Lung (tissue), 12 donors: Measurements from ENCODE around the gene RFX8. TPM values are rescaled to one million over a fixed set of nuclear protein-coding genes. Genes with fewer than 3 reads are reported as not detected.
A peak's percentile ranks its signal among the peaks of the same experiment; 100 is the strongest.
"Not testable (repeated sequence)": the region's sequence is repeated elsewhere in the genome, so short reads cannot be mapped to it uniquely, and the experiment has no call there.

Source experiments
- ATAC-seq: fragments of 200-7000 bp; cut with Tn5 transposase; one replicate; pipeline ENCODE4 v1.9.1; 2020; ENCODE audit warnings: moderate number of reproducible peaks; ENCODE audit not compliant: insufficient read depth, low FRiP score
- DNase-seq, 3 donors: peaks; one replicate each; pipeline ENCODE4 v3.0.0-alpha.2; 2013 to 2017
- H3K27ac ChIP-seq, 2 donors: one replicate each; pipeline ENCODE4 v1.5.1; 2013; ENCODE audit warnings: mild to moderate bottlenecking in 2 of 2, moderate library complexity in 2 of 2, control low read depth in 1 of 2, inconsistent platforms in 1 of 2, low read depth in 1 of 2, low read length in 1 of 2
- H3K27me3 ChIP-seq, 3 donors: one replicate each; pipeline ENCODE4 v1.5.1; 2013; ENCODE audit warnings: low read length in 2 of 3; ENCODE audit not compliant: control insufficient read depth in 3 of 3, insufficient read depth in 3 of 3
- H3K36me3 ChIP-seq, 4 donors: one replicate each; pipeline ENCODE4 v1.5.1; 2013; ENCODE audit warnings: low read length in 4 of 4, mild to moderate bottlenecking in 1 of 4, moderate library complexity in 1 of 4; ENCODE audit not compliant: control insufficient read depth in 4 of 4, insufficient read depth in 4 of 4
- H3K4me1 ChIP-seq, 5 donors: one replicate each; pipeline ENCODE4 v1.5.1; 2013; ENCODE audit warnings: low read length in 5 of 5, mild to moderate bottlenecking in 2 of 5, moderate library complexity in 1 of 5; ENCODE audit not compliant: control insufficient read depth in 5 of 5, insufficient read depth in 5 of 5
- H3K4me3 ChIP-seq: one replicate; pipeline ENCODE4 v1.5.1; 2013; ENCODE audit warnings: mild to moderate bottlenecking, control low read depth, moderate library complexity
- H3K9ac ChIP-seq, 2 donors: one replicate each; pipeline ENCODE4 v1.5.1; 2013; ENCODE audit warnings: low read length in 2 of 2, control low read depth in 1 of 2; ENCODE audit not compliant: insufficient read depth in 1 of 2
- H3K9me3 ChIP-seq, 4 donors: one replicate each; pipeline ENCODE4 v1.5.1; 2013; ENCODE audit warnings: low read length in 3 of 4, mild to moderate bottlenecking in 1 of 4, moderate library complexity in 1 of 4; ENCODE audit not compliant: control insufficient read depth in 4 of 4, insufficient read depth in 3 of 4
- CTCF ChIP-seq: IDR thresholded peaks from 2 replicates; pipeline ENCODE4 v1.5.1; 2012; ENCODE audit warnings: mild to moderate bottlenecking; ENCODE audit errors: control extremely low read depth, extremely low read depth
- whole genome bisulfite sequencing, 2 donors: extraction: QIAGEN DNeasy Blood & Tissue Kit; methylation state at CpG; one replicate each; pipeline ENCODE4 v1.1.7; 2013; 5-methylcytosine and 5-hydroxymethylcytosine counted together
- polyA plus RNA-seq, 2 donors: library from polyadenylated mRNA; stranded (reverse); fragments of 200-250 nt; gene quantifications; one replicate each; pipeline ENCODE4 v1.2.1, GENCODE V29; 2013
- total RNA-seq, 2 donors: library from RNA; depleted of rRNA in 1 of 2; stranded (reverse); fragments of >200 nt in 1 of 2; gene quantifications; one replicate each; pipeline ENCODE4 v1.2.1, GENCODE V29; 2014 to 2021
- donor health status: control.
- donor health status: control.
- donor health status: Bipolar disorder and iron deficiency.
- donor health status: healthy.
- donor health status: DM: yes; HTN: yes; CAD: no.

The RFX8 gene
- total and polyA plus RNA-seq, 4 donors, result 0.11 to 0.88 (median 0.36) TPM

- DNase-seq (peak; percentile 53 to 82 (median 77)), ATAC-seq (no peak)
- Histone ChIP-seq H3K27me3 (no peaks in the 10 kb centered on the region), H3K27ac (no peak overlapping the region), H3K9me3 (peaks cover 0 to 8% (median under 1%) of the 10 kb centered on the region in 4 donors), H3K36me3 (no peaks in the 10 kb centered on the region), H3K9ac (no peak overlapping the region), H3K4me1 (peaks cover 0 to 13% (median 5%) of the 10 kb centered on the region in 5 donors), H3K4me3 (no peak overlapping the region)
- no peak for TF ChIP-seq CTCF
- 64 to 72% methylated on average over 8 of the region's 8 CpGs for WGBS, 2 donors
Observed at GRCh38 chr2:101440127-101440738, 34.7 kb downstream of the RFX8 start.

DNA sequence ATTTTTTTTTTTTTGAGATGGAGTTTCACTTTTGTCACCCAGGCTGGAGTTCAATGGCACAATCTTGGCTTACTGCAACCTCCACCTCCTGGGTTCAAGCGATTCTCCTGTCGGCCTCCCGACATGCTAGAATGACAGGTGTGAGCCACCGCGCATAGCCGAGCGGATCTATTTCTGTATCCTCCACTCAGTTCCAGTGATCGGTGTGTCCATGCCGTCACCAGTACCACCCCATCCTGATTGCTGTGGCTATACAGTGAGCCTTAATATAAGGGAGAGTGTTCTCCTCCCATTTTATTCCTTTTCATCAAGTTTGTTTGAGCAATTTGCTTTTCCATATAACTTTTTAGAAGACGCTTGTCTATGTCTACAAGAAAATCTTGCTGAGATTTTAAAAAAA lies 35.2 kb downstream of the RFX8 start:
- Histone ChIP-seq H3K27ac (no peak overlapping the region), H3K4me1 (peaks cover 0 to 18% (median 6%) of the 10 kb centered on the region in 5 donors), H3K36me3 (no peaks in the 10 kb centered on the region), H3K4me3 (no peak overlapping the region), H3K9me3 (peaks cover 0 to 5% (median under 1%) of the 10 kb centered on the region in 4 donors), H3K27me3 (no peaks in the 10 kb centered on the region), H3K9ac (no peak overlapping the region)
- no peak for DNase-seq
- no peak for TF ChIP-seq CTCF
- WGBS, 2 donors, result 95 to 96% methylated on average over 10 of the region's 10 CpGs
- no peak for ATAC-seq

- not testable (repeated sequence) for H3K9me3 ChIP-seq, H3K4me3 ChIP-seq, H3K27me3 ChIP-seq, H3K36me3 ChIP-seq, DNase-seq, H3K9ac ChIP-seq, ATAC-seq, H3K27ac ChIP-seq
- WGBS, 2 donors, result 39 to 82% methylated on average over 4 of the region's 4 CpGs
- peaks cover 0 to 19% (median 6%) of the 10 kb centered on the region in 5 donors for H3K4me1 ChIP-seq
Observed at GRCh38 chr2:101438555-101438954, 36.4 kb downstream of the RFX8 start.

- H3K27me3 ChIP-seq, result no peaks in the 10 kb centered on the region
- no peak overlapping the region for H3K4me3 ChIP-seq
- peaks cover 0 to 15% (median 6%) of the 10 kb centered on the region in 5 donors for H3K4me1 ChIP-seq
- no peak for TF ChIP-seq CTCF
- no peaks in the 10 kb centered on the region for H3K9me3 ChIP-seq
- 72 to 83% methylated on average over 24 of the region's 24 CpGs for WGBS, 2 donors
- peak; percentile 70 to 78 (median 74) for DNase-seq
- H3K27ac ChIP-seq, result no peak overlapping the region
- H3K9ac ChIP-seq, result no peak overlapping the region
- no peak for ATAC-seq
- no peaks in the 10 kb centered on the region for H3K36me3 ChIP-seq
Observed at GRCh38 chr2:101435001-101435862, 39.7 kb downstream of the RFX8 start.
